Spleen (tissue), 11 donors: ENCODE results near the gene FAM131C. TPM values are rescaled to one million over a fixed set of nuclear protein-coding genes. Genes with fewer than 3 reads are reported as not detected.

Experiments used
- DNase-seq: peaks from one replicate; pipeline ENCODE4 v3.0.0-alpha.2; 2020
- H3K27ac ChIP-seq, 8 donors: fragments of 200-600 bp; sonication (generic) in 7 of 8; 1 replicate in 4 of 8; 2 replicates in 4 of 8; pipeline versions ENCODE4 v1.5.0 to v1.8.0; 2016 to 2021; ENCODE audit warnings: inconsistent platforms in 4 of 8, mild to moderate bottlenecking in 4 of 8, moderate library complexity in 1 of 8
- H3K27me3 ChIP-seq, 7 donors: fragments of 200-600 bp; sonication (generic) in 6 of 7; replicated peaks in 1 of 7; 1 replicate in 4 of 7; 2 replicates in 3 of 7; pipeline versions ENCODE4 v1.5.0 to v1.8.0; 2016 to 2021; ENCODE audit warnings: inconsistent platforms in 3 of 7, mild to moderate bottlenecking in 1 of 7
- H3K36me3 ChIP-seq, 6 donors: fragments of 200-600 bp; sonication (generic) in 5 of 6; 1 replicate in 4 of 6; 2 replicates in 2 of 6; pipeline versions ENCODE4 v1.5.0 to v1.8.0; 2016 to 2021; ENCODE audit warnings: inconsistent platforms in 2 of 6
- H3K4me1 ChIP-seq, 6 donors: fragments of 200-600 bp; sonication (generic) in 5 of 6; 1 replicate in 3 of 6; 2 replicates in 3 of 6; pipeline versions ENCODE4 v1.5.0 to v1.8.0; 2016 to 2021; ENCODE audit warnings: inconsistent platforms in 3 of 6
- H3K4me3 ChIP-seq, 8 donors: fragments of 200-600 bp; sonication (generic) in 7 of 8; 1 replicate in 4 of 8; 2 replicates in 4 of 8; pipeline versions ENCODE4 v1.5.0 to v1.8.0; 2016 to 2021; ENCODE audit warnings: inconsistent platforms in 4 of 8, mild to moderate bottlenecking in 4 of 8, moderate library complexity in 2 of 8
- H3K9me3 ChIP-seq, 8 donors: fragments of 200-600 bp; sonication (generic) in 7 of 8; 1 replicate in 4 of 8; 2 replicates in 4 of 8; pipeline versions ENCODE4 v1.5.0 to v1.8.0; 2016 to 2021; ENCODE audit warnings: inconsistent platforms in 4 of 8
- POLR2A ChIP-seq, 3 donors: fragments of 450-650 bp; IDR thresholded peaks; one replicate each; pipeline ENCODE4 v1.5.1; 2017; ENCODE audit warnings: antibody characterized with exemption in 3 of 3, mild to moderate bottlenecking in 1 of 3
- POLR2AphosphoS5 ChIP-seq, 3 donors: sonication (generic); formaldehyde crosslinking; IDR thresholded peaks; one replicate each; pipeline ENCODE4 v1.5.1; 2017; ENCODE audit warnings: antibody characterized with exemption in 3 of 3
- WGBS, 5 donors: extraction: QIAGEN DNeasy Blood & Tissue Kit in 3 of 5; methylation state at CpG; one replicate each; pipeline versions ENCODE4 v1.1.5 to v1.1.7; 2013 to 2018; 5-methylcytosine and 5-hydroxymethylcytosine counted together
- intact Hi-C: fragments of 100-400 bp; cut with DNase I; formaldehyde crosslinking; loops from one replicate; pipeline ENCODE4 v1.15.0; 2023; ENCODE audit warnings: low total_unique reads
- polyA plus RNA-seq, 3 donors: library from polyadenylated mRNA; stranded (reverse); fragments of 200-250 nt; gene quantifications; one replicate each; pipeline ENCODE4 v1.2.1, GENCODE V29; 2013
- total RNA-seq, 7 donors: library from RNA; depleted of rRNA in 3 of 7; stranded (reverse); fragments of >200 nt in 3 of 7; fragmentation: NEBNext Ultra II Directional in 4 of 7; extraction: Animal tissue kit (Norgen Biotek cat#: 25700) in 4 of 7; gene quantifications; one replicate each; pipeline versions ENCODE4 v1.1.0 to v1.2.1, GENCODE V29; 2016 to 2021
- TF ChIP-seq, protein P1 (sequence below), 11 experiments: fragments of 200-600 bp in 7 of 11; fragments of 450-650 bp in 4 of 11; sonication (generic) in 4 of 11; IDR thresholded peaks in 8 of 11; conservative IDR thresholded peaks in 3 of 11; 1 replicate in 7 of 11; 2 replicates in 4 of 11; pipeline versions ENCODE4 v1.4.0 to v1.8.0; 2016 to 2021; ENCODE audit warnings: antibody characterized with exemption in 11 of 11, inconsistent platforms in 4 of 11, mild to moderate bottlenecking in 1 of 11
- donor health status: healthy with polysubstance abuse.
- donor health status: DM: no; HTN: no; CAD: no; lungs with moderate emphysema.
- donor health status: DM: no; HTN: no; CAD: no.
- donor health status: Bipolar disorder and iron deficiency.
- donor health status: healthy.
- donor health status: DM: no; HTN: no; CAD: no.
- donor health status: DM: yes; HTN: yes; CAD: no.

Gene FAM131C
- total and polyA plus RNA-seq, 10 donors, result 0.11 to 0.47 TPM; not detected in 8

DNA sequence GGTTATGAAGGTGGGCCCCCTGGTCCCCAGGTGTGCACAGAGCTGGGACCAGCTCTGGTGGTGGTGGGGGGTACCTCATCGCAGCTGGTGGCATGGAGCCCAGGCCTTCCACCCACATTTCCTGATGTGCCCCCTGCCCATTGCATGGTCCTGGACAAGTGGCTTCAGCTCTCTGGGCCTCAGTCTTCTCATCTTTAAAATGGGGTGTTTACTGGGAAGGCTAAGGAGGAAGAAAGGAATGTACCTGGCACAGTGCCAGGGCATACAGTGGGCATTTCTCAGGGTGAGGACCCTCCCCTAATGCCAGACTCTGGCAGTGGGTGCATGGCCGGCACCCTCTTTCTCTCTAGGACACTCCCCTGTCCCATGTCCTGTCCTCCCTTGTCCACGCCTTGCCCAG is 22.4 kb downstream of the FAM131C start:
- Histone ChIP-seq H3K36me3 (no peaks in the 10 kb centered on the region), H3K27ac (no peak overlapping the region), H3K27me3 (peaks cover 0 to 36% (median 9%) of the 10 kb centered on the region in 7 donors), H3K4me1 (peaks cover 0 to 15% (median 11%) of the 10 kb centered on the region in 6 donors), H3K4me3 (no peak overlapping the region), H3K9me3 (no peaks in the 10 kb centered on the region)
- DNase-seq, result no peak
- intact Hi-C loops, result loop anchor here (10.0 kb wide), 2 partner anchors 46 to 256 kb away; partner anchors contain the start of gene SRARP
- 85 to 95% (median 89%) methylated on average over 2 to 3 of the region's 3 CpGs for WGBS, 5 donors
- TF ChIP-seq POLR2AphosphoS5 (IDR thresholded peaks at IDR 0.05) (no peak), POLR2A (IDR thresholded peaks at IDR 0.05) (no peak)
- TF ChIP-seq, protein P1, sequence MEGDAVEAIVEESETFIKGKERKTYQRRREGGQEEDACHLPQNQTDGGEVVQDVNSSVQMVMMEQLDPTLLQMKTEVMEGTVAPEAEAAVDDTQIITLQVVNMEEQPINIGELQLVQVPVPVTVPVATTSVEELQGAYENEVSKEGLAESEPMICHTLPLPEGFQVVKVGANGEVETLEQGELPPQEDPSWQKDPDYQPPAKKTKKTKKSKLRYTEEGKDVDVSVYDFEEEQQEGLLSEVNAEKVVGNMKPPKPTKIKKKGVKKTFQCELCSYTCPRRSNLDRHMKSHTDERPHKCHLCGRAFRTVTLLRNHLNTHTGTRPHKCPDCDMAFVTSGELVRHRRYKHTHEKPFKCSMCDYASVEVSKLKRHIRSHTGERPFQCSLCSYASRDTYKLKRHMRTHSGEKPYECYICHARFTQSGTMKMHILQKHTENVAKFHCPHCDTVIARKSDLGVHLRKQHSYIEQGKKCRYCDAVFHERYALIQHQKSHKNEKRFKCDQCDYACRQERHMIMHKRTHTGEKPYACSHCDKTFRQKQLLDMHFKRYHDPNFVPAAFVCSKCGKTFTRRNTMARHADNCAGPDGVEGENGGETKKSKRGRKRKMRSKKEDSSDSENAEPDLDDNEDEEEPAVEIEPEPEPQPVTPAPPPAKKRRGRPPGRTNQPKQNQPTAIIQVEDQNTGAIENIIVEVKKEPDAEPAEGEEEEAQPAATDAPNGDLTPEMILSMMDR (IDR thresholded peaks at IDR 0.05 in 8 of 11, conservative IDR thresholded peaks at IDR 0.05 in 3 of 11), result no peak

DNA sequence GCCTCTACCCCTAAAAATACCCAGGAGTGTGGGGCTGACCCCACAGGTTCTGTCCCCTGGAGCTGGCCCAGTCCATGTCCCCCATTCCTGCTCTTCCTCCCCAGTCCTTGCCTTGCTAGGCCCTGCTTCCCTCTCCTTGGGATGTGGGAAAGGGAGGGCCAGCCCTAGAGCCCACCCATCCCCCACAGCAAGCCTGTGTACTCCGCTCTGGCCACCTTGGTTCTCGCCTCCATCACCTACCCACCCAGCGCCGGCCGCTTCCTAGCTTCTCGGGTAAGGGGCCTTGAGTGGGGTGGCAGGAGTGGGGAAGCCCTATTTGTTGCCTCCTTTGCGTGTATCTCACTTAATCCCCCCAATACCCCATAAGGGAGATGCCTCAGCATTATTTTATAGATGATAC is 23.1 kb downstream of the FAM131C start:
- H3K27me3 ChIP-seq, result peaks cover 0 to 36% (median 9%) of the 10 kb centered on the region in 7 donors
- H3K4me1 ChIP-seq, result peaks cover 0 to 10% (median 8%) of the 10 kb centered on the region in 6 donors
- no peaks in the 10 kb centered on the region for H3K36me3 ChIP-seq
- intact Hi-C loops, result loop anchor here (10.0 kb wide), 2 partner anchors 46 to 256 kb away; partner anchors contain the start of gene SRARP
- DNase-seq, result no peak
- H3K27ac ChIP-seq, result no peak overlapping the region
- H3K4me3 ChIP-seq, result no peak overlapping the region
- TF ChIP-seq, protein P1 (IDR thresholded peaks at IDR 0.05 in 8 of 11, conservative IDR thresholded peaks at IDR 0.05 in 3 of 11), result no peak
- TF ChIP-seq POLR2AphosphoS5 (IDR thresholded peaks at IDR 0.05) (no peak), POLR2A (IDR thresholded peaks at IDR 0.05) (no peak)
- 79 to 91% (median 85%) methylated on average over 7 of the region's 7 CpGs for WGBS, 5 donors
- H3K9me3 ChIP-seq, result no peaks in the 10 kb centered on the region

DNA sequence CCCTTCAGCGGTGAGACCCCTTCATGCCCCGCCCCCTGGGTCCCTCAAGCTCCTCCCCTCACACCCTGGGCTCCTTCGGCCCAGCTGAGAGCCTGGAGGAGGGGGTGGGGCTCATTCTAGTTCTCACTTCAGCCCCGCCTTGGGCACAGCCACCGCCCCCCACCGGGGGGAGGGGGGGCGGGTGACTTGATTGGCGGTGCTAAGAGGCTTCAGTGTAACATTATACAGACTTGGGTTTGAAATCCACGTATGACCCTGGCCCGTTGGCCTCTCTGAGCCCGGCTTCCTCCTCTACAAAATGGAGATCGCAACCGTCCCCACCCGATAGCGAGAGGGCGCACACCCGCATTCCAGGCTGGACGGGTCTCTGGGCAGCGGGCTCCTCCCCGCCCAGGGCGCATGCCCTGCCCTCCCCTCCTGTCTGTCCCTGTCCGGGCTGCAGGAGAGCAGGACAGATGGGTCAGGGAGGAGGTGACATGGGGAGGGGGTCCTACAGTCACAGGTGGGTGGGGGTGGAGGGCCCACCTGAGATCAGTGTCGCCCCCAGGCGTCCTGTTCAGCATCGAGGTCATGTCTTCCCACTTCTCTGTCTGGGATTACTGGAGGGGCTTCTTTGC is 24.8 kb downstream of the FAM131C start:
- H3K36me3 ChIP-seq, result no peaks in the 10 kb centered on the region
- H3K27me3 ChIP-seq, result peaks cover 0 to 36% (median 9%) of the 10 kb centered on the region in 7 donors
- peak overlapping the region in 6 of 8 donors; percentile 17 to 64 (median 30) for H3K4me3 ChIP-seq
- TF ChIP-seq POLR2AphosphoS5 (IDR thresholded peaks at IDR 0.05) (no peak), POLR2A (IDR thresholded peaks at IDR 0.05) (no peak)
- TF ChIP-seq, protein P1 (IDR thresholded peaks at IDR 0.05 in 8 of 11, conservative IDR thresholded peaks at IDR 0.05 in 3 of 11), result no peak
- intact Hi-C loops, result no loop called here
- no peak for DNase-seq
- H3K27ac ChIP-seq, result no peak overlapping the region
- H3K4me1 ChIP-seq, result peaks cover 0 to 11% (median 8%) of the 10 kb centered on the region in 6 donors
- no peaks in the 10 kb centered on the region for H3K9me3 ChIP-seq
- WGBS, 5 donors, result 1 to 7% (median 4%) methylated on average over 5 to 25 of the region's 25 CpGs

DNA sequence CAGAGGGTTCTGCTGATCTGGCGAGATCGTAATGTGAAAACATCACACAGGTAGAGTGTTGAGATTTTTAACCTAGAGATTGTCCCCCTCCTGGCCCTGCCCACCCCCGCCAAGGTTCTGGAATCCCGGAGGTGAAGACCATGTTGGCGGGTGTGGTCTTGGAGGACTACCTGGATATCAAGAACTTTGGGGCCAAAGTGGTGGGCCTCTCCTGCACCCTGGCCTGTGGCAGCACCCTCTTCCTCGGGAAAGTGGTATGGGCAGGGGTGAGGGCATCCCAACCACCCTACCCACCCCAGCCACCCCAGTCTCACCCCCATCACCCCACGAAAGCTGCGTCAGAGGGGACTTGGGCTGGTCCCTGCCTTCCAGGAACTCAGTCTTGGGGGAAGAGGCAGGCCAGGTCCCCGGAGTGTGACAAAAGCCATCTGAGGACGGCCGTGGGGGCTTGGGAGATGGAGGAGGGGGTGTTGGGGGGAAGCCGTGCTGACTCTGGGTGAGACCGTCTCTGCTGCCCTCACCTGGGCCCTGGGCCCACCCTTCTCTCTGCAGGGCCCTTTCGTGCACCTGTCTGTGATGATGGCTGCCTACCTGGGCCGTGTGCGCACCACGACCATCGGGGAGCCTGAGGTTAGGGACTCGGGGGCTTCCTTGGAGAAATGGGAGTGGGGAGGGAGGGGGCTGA is 25.5 kb downstream of the FAM131C start:
- no peak for DNase-seq
- intact Hi-C loops, result no loop called here
- WGBS, 5 donors, result 67 to 78% (median 74%) methylated on average over 17 to 19 of the region's 19 CpGs
- no peaks in the 10 kb centered on the region for H3K9me3 ChIP-seq
- no peak overlapping the region for H3K27ac ChIP-seq
- peak overlapping the region in 3 of 8 donors; percentile 30 to 64 (median 36) for H3K4me3 ChIP-seq
- no peaks in the 10 kb centered on the region for H3K36me3 ChIP-seq
- H3K27me3 ChIP-seq, result peaks cover 0 to 36% (median 9%) of the 10 kb centered on the region in 7 donors
- TF ChIP-seq POLR2AphosphoS5 (IDR thresholded peaks at IDR 0.05), result no peak
- no peak for TF ChIP-seq POLR2A (IDR thresholded peaks at IDR 0.05)
- peaks cover 0 to 11% (median 8%) of the 10 kb centered on the region in 6 donors for H3K4me1 ChIP-seq
